K562 treated with DMSO at 1 percent for 48 hours (cell line): Measurements from ENCODE around the gene OR51T1. TPM values are rescaled to one million over a fixed set of nuclear protein-coding genes. Genes with fewer than 3 reads are reported as not detected.

Experiments used
- total RNA-seq: library from RNA; unstranded; fragments of 300-600 nt; gene quantifications from 2 replicates; pipeline ENCODE4 v1.2.3, GENCODE V29; 2022; ENCODE audit warnings: low replicate concordance; ENCODE audit errors: extremely low read depth

The OR51T1 gene
- total RNA-seq: not detected in 2 replicates

GRCh38 chr11:4881860-4882500 is at the start of gene OR51T1:
Gene OR51T1, plus strand, starts transcription at chr11:4881900. Its CDS starts 0 bp downstream, at chr11:4881900.

GRCh38 chr11:4848908-4849532 is 32.7 kb upstream of the OR51T1 start, which contains the start of gene OR51S1:
Gene OR51S1, minus strand, starts transcription at chr11:4849208. Its CDS starts 0 bp downstream, at chr11:4849208.

GRCh38 chr11:4903484-4903883 is 21.8 kb downstream of the OR51T1 start, which contains the start of gene OR51A7:
Gene OR51A7, plus strand, starts transcription at chr11:4903783. Its CDS starts 3,587 bp downstream, at chr11:4907370.

DNA sequence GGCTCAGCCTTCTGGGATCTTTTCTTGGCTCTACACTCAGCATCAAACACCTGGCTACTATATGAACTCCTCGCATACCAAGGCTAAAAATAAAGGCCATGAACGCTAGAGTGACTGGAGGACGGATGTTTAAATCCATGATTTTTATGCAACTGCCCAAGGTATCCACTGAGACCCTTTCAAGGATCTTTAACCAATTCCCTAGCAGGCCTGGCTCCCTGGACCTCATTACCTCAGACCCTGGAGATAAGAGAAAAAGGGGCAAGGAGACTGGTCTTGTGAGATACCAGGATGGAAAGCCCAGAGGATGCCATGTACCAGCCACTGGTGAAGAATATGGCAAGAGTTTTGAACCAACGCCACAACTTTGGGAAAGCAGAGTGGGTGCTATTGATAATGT is 37.5 kb downstream of the OR51T1 start, which contains the start of gene OR51G2:
Gene OR51G2 (minus strand): TSS at position 101 of the 400 bp plus-strand sequence. CDS start 3,687 bp downstream, outside the sequence.

GRCh38 chr11:4924239-4924638 is 42.5 kb downstream of the OR51T1 start, which contains the start of gene OR51G1:
Gene OR51G1, minus strand, starts transcription at chr11:4924339. Its CDS starts 0 bp downstream, at chr11:4924339.

Other genes with a start within 250 kb of the OR51T1 start
- gene OR51D1, start 244.4 kb upstream of the OR51T1 start, total RNA-seq: not detected in 2 replicates
- gene OR51E1, start 237.9 kb upstream of the OR51T1 start, total RNA-seq: not detected in 2 replicates
- not detected in 2 replicates for gene OR51E2, start 184.0 kb upstream of the OR51T1 start, total RNA-seq
- gene MMP26, start 177.1 kb upstream of the OR51T1 start, total RNA-seq: not detected in 2 replicates
- not detected in 2 replicates for gene OR51F1, start 112.0 kb upstream of the OR51T1 start, total RNA-seq
- not detected in 2 replicates for gene OR52R1, start 77.5 kb upstream of the OR51T1 start, total RNA-seq
- not detected in 2 replicates for gene OR51F2, start 60.6 kb upstream of the OR51T1 start, total RNA-seq
- not detected in 2 replicates for gene OR51S1, start 32.7 kb upstream of the OR51T1 start, total RNA-seq
- not detected in 2 replicates for gene OR51A7, start 21.9 kb downstream of the OR51T1 start, total RNA-seq
- gene OR51G2, start 37.5 kb downstream of the OR51T1 start, total RNA-seq: not detected in 2 replicates
- not detected in 2 replicates for gene OR51G1, start 42.4 kb downstream of the OR51T1 start, total RNA-seq
- not detected in 2 replicates for gene OR51A4, start 65.7 kb downstream of the OR51T1 start, total RNA-seq
- not detected in 2 replicates for gene OR51A2, start 73.8 kb downstream of the OR51T1 start, total RNA-seq
- gene OR51L1, start 113.0 kb downstream of the OR51T1 start, total RNA-seq: not detected in 2 replicates
- not detected in 2 replicates for gene OR52J3, start 164.6 kb downstream of the OR51T1 start, total RNA-seq
- gene OR52E2, start 177.7 kb downstream of the OR51T1 start, total RNA-seq: not detected in 2 replicates
- gene OR52E1, start 187.7 kb downstream of the OR51T1 start, total RNA-seq: not detected in 2 replicates